GM20431 (cell line): Measurements from ENCODE around the gene FES.
"Not testable (repeated sequence)": the region's sequence is repeated elsewhere in the genome, so short reads cannot be mapped to it uniquely, and the experiment has no call there.

Experiments used
- in situ Hi-C: fragments of 300-500 bp; cut with MseI, MboI; formaldehyde crosslinking; loops from one replicate; pipeline ENCODE4 v1.15.0; 2020; ENCODE audit warnings: low sequenced_read_pairs; ENCODE audit not compliant: unreplicated experiment

FES gene

DNA sequence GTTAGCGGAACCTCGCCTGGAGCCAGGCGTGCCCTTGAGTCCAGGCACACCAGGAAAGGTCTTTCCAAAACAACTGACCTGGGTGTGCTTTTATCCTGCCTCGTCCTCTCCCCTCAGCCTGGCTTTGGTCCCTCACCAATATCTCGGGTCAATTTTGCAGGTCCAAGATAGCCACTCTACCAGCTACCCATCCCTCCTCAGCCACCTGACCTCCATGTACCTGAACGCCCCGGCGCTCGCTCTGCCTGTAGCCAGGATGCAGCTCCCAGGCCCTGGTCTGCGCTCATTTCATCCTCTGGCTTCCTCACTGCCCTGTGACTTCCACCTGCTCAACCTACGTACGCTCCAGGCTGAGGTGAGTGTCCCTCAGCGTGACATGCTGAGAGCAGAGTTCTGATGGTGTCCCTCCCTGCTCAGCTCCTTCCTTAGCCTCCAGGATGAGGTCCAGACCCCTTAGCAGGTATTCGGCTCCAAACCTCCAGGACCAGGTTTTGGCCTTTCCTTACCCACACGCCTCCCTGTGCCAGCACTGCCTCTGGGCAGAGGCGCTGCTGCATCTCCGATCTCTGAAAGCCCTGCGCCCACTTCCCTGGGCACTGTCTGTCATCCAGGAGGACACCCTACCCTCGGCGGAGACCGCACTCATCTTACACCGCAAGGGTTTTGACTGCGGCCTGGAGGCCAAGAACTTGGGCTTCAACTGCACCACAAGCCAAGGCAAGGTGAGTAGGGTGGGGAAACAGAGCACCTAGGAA is 33.9 kb downstream of the FES start:
- in situ Hi-C loops, result no loop called here

DNA sequence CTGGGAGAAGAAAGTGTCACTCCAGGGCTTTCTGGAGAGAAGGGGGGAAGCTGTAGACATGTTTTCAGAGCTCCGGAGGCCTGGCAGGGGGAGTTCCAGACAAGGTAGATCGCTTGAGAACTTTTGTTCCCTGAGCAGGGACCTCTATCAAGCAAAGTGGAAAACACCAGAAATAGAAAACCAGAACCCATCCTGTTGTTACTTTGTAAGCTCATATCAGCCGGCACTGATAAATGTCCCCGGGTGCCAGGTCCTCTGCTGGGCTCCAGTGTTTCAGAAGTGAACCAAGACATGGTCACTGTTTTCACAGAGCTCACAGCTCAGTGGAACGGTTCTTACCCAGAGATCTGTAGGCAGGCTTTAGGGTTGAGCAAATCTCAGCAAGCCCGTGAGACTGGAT is 34.5 kb downstream of the FES start:
- in situ Hi-C loops, result no loop called here

DNA sequence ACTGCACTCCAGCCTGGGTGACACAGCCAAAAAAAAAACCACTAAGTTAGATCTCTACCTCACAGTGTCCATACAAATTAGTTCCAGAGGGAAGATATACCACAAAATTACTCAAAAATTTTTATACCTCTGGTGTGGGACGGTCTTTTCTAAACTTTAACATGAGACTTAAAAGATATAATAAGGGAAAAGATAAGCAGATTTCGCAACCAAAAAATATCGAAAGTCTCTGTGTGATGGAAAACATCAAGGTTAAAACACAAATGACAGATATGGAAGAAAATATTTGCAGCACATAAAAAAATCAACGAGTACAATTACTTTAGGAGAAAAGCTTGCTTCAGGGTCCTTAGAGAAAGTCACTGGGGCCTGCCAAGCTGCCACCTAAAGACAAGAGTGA is 37.6 kb downstream of the FES start:
- in situ Hi-C loops, result no loop called here

DNA sequence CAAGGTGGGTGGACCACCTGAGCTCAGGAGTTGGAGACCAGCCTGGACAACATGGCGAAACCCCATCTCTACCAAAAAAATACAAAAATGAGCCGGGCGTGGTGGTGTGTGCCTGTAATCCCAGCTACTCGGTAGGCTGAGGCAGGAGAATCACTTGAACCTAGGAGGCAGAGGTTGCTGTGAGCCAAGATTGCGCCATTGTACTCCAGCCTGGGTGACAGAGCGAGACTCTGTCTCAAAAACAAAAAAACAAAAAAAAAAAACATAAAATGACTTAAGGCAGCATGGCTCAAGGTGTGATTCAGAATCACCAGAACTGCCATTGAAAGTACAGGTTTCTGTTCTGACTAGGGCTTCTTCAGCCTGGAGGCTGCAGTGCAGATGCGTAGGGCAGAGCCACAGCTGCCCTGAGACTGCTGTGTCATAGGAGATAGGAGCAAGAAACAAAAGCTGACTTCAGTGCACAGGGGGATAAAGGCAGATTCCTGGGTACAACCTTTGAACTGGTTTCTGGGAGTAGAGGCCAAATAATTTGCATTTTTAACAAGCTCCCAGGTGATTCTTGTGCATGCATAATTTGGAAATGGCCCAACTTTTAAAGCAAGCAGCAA is 38.5 kb downstream of the FES start:
- in situ Hi-C loops, result not testable (repeated sequence)

DNA sequence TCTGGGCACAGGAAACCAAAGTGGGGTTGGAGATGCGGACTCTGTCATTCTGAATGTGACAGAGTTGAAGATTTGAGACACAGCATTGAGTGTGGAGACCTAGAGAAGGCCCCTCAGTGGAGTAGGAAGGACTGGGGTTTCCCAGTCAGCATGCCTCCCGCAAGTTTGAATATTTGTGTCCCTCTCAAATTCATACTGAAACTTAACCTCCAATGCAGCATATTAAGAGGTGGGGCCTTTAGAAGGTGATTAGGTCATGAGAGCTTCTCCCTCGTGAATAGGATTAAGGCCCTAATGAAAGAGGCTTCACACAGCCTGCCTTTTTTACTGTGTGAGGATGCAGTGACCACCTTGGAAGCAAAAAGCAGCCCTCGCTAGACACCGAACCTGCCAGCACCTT is 40.1 kb downstream of the FES start:
- in situ Hi-C loops, result no loop called here

DNA sequence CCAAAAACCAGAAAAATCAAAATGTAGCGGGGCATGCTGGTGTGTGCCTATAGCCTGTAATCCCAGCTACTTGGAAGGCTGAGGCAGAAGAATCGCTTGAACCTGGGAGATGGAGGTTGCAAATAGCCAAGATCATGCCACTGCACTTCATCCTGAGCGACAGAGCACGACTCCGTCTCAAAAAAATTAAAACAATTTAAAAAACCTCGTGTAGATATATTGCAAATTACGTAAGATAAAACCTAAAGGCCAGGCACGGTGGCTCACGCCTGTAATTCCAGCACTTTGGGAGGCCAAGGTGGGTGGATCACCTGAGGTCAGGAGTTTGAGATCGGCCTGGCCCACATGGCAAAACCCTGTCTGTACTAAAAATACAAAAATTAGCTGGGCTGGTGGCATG is 42.5 kb downstream of the FES start:
- in situ Hi-C loops, result not testable (repeated sequence)

DNA sequence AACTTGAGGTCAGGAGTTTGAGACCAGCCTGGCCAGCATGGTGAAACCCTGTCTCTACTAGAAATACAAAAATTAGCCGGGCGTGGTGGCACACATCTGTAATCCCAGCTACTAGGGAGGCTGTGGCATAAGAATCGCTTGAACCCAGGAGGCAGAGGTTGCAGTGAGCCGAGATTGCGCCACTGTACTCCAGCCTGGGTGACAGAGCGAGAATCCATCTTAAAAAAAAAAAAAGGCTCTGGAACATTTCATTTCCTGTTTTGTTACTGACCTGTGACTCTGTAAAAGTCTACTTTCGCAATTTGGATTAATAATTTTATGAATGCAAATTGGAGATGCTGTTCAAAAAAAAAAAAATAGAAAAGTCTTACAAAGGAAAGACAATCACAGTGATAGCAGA is 43.8 kb downstream of the FES start:
- in situ Hi-C loops, result not testable (repeated sequence)

DNA sequence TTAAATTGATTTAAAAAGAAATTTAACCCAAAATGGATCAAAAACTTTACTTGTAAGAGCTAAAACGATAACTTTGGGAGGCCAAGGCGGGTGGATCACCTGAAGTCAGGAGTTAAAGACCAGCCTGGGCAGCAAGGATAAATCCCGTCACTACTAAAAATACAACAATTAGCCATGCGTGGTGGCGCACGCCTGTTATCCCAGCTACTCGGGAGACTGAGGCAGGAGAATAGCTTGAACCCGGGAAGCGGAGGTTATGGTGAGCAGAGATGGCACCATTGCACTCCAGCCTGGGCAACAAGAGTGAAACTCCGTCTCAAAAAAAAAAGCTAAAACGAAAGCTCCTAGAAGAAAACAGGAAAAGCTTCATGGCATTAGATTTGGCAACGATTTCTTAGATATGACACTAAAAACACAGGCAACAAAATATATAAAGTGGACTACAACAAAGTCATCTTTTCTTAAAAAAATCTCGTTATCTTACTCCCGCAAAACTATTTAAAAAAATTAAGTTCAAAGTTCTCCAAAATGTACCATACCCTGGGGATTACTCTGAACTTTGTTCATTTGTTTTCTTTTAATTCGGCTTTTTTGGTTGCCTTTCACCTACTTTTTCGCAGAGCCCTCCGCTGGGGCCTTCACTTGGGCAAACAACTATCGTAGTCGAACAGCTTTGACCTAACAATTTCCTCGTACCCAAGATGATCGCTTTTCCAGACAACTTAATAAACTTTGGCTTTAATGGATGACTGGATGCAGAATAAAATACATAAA is 45.1 kb downstream of the FES start:
- in situ Hi-C loops, result no loop called here

DNA sequence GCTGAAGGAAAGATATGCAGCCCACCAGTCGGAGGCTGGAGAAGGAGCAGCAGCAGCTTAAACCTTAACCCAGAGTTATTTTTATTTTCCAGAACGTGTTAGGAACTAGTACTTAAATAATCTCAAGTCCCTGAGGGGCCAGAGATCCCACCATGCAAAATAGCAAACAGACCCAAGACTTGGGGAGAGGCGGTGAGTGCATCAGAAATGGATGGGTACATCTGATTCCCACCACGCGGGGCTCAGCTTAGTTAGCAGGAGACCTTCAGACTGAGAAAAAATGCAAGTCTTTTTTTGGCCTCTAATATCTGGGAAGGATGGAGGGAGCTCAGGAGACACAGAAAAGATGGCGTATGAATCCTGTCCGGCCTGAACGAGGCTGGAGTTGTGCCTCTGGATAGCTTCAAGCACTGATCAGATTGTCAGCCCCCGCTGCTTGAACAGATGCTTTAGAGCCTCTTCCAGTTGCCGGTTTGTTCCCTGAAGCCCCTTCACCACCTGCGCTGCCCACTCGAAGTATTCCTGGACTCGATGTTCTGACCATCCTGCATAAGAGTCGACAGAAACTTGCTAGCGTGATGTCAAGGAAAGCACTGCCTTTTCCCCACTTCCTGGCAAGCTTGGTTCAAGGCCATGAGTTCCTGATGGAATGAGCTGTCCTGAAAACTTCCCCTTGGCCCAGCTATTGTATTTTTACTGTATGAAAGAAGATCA is 46.7 kb downstream of the FES start:
- in situ Hi-C loops, result no loop called here

DNA sequence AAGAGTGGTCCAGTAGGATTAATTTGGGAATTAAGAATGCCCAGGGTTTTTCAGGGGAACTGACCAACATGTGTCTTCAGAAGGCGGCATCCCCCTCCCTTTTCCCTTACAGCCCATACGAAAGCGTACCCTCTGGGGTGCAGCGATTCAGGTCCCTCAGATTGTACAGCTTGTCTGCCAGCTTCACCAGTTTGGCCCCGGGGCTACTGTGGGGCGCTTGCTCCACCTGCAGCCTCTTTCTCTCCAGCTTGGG is 47.2 kb downstream of the FES start:
- in situ Hi-C loops, result no loop called here

DNA sequence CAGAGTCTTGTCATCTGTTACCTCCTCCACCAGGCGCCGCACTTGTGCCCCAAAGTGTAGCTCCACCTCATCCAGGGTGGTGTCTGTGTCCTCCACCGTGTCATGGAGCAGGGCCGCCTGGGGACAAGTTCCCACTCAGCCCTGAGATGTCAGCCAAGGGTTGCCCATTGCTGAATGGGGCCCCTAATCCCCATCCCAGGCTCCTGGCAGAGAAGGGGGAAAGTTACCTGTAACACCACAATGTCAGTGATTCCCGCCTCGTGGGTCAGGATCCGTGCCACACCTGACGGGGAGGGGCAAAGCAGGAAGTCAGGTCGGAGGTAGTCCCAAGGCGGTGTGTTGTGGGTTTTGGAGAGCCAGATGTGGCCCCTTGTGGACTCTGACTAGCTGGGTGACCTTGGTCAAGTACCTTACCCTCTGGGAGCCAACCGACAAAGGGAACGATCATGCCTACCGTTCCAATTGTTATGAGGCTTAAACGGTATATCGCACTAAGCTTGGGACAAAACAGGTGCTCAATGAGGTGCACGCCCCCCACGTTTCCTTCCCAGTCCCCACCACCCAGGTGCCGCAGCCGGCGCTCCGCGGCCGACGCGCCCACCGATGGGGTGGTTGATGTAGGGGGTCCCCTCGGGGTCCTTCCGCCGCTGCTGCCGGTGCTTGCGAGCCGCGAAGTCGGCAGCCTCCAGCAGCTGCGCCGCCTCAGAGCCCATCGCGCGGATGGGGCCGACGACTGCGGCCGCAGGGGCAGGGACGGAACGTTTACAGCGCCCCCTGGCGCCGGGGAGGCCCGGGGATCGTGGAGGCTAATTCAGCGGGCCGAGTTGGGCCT is 47.7 kb downstream of the FES start, which contains the start of gene HDDC3:
HDDC3 (minus strand) TSS at position 722 of the 832 bp plus-strand sequence; CDS start at position 713, 9 bp downstream.
- in situ Hi-C loops, result no loop called here

DNA sequence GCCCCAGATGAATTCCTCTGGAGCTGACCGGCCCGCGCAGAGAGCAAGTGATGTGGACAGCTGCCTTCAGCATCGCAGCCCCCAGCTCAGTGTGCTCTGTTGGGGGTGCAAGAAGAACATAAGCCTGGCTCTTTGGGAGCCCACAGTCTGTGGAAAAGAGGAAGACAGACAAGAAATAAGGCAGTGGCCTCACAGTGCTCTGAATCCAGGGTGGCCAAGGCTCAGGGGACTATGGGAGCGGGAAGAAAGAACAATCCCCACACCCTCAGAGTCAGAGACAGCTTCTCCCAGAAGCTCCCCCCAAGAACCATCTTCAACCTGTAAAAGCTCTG is 48.3 kb downstream of the FES start:
- in situ Hi-C loops, result no loop called here

DNA sequence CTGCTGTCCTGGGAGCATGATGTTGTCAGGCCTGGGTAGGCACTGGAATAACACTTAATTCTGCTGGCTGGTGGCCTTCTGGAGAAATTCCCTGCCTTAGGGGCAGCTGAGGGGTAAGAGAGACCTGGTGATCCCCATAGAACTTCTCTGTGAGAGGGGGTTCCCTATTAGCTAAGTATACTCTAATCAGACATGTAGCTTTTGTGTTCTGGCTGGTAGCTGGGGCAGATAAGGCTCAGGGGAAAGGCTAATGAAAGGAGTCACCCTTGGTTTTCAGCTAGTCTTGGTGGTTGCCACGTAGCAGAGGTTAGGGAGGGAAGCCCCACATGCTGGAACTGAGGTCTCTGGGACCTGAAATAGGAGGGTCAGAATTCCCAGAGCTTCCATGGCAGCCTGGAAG is 49.0 kb downstream of the FES start:
- in situ Hi-C loops, result no loop called here

DNA sequence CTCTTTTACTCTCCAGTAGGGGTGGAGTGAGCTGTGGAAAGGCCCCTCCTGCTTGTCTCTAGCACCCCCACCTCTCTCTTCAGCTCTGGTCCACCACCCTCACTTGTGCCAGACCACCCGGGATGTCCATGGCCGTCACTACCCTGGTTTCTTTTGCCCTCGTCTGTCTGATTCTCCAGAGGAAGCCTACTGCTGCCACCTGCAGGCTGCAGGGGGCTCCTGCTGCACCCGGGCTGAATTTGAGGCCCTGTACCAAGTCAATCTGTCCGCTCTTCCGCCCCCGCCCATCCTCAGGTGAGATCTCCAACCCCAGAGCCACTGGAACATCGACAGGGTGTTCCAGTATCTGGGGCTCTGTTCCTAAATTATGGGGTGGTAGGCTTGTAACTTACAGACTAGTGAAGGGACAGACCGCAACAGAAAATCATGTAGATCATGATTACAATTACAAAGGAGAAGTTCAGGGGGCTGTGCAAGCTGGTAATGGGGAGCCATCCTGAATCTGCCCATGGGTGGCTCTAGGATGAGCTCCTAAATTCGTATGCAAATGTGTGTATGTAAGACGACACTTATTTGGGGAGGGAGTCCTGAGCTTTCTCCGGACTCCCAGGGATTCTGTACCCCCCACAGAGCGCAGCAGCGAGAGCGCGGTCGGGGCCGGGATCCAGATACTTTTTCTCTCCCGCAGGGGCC is 50.1 kb downstream of the FES start:
- in situ Hi-C loops, result no loop called here

DNA sequence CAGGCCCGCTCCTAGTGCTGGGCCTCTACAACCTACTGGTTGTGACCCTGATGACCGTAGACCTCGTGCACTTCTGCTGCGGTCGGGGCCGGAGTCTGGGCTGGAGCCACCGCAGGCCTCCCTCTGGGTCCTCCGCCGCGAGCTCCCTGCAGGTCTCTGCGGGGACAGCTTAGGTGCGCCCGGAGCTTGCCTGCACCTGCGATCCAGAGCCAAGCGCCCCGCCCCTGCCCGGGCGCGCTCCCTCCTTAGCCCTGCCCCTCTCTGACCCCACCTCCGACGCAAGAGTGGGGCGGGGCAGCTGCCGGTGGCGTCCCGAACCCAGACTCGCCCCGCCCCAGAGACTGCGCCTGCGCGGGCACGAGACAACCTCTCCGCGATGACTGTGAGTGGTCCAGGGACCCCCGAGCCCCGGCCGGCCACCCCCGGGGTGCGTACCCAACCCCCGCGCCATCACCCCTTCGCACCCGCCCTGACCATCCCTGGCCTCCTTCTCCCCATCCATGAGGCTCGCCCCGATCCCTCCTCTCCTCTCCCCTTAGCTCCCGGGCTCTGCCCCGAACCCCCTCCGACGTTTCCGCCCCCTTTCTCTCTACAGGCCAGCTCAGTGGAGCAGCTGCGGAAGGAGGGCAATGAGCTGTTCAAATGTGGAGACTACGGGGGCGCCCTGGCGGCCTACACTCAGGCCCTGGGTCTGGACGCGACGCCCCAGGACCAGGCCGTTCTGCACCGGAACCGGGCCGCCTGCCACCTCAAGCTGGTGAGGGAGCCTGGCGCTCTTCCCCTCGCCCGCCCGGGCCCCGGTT is 50.8 kb downstream of the FES start, which contains the start of gene UNC45A:
UNC45A (plus strand) TSS at position 337 of the 803 bp plus-strand sequence; CDS start at position 377, 40 bp downstream.
- in situ Hi-C loops, result no loop called here

DNA sequence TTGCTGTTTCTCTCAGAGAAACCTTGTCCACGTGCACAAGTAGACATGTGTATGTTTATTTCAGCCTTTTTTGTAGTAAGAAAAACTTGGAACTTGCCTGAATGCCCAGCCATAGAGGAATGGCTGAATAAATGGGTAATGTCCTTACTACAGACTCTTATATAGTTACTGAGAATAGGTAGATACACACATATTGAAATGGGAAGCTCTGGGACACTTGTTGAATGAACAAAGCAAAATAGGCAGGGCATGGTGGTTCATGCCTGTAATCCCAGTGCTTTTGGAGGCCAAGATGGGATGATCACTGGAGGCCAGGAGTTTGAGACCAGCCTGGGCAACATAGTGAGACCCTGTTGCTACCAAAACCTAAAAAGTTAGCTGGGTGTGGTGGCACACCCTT is 52.5 kb downstream of the FES start:
- in situ Hi-C loops, result no loop called here

DNA sequence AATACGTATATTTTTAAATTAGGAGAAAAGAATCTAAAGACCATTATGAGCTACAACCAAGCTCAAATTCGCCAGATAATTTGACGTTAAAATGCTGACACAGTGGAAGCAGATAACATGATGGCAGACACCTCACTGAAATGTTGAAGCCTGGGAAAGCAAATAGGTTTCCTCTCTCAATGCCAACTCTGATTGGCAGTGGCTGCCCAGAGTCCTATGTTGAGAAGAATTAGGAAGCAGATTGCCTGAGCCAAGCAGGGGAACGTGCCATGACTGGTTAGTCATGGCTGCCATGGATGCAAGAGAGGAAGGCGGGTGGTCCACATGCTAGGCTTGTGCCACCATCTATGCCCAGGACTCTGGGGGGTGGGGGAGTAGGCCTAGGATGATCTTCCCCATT is 54.0 kb downstream of the FES start:
- in situ Hi-C loops, result no loop called here

DNA sequence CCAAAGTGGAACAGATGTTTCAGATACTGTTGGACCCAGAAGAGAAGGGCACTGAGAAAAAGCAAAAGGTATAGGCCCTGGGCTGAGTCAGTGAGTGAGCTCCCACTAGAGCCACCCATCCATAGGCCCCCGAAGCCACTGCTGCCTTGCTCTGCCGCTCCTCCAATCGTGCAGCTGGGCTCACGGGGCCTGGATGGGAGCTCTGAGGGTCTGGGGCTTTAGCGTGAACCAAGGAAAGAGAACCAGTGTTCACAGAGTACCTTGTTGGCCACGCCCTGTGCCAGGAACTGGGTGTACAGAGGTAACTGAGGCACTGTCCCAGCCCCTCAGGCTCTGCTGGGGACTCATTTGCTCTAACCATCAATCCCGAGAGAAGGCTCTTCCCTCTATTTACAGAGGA is 55.5 kb downstream of the FES start:
- in situ Hi-C loops, result no loop called here

DNA sequence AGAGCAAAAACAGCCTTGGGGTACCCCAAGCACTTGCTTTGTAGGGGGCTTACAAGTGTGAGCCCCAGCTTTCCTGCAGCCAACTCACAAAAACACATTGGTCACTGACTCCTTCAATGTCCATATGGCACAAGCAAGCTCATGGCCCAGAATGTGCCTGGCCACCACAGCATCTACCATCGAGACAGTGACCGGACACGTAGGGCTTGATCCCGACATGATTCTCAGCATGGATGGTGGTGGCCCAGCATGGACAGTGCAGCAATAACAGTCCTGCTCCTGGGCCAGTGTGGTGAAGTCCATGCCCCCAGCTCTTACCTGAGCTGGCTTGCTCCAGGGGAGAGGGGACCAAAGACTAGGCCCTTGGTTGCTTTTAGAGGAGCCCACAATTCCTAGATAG is 56.7 kb downstream of the FES start:
- in situ Hi-C loops, result no loop called here
